GM21423 (cell line): ENCODE results near the gene PET117.
"Not testable (repeated sequence)": the region's sequence is repeated elsewhere in the genome, so short reads cannot be mapped to it uniquely, and the experiment has no call there.

Experiments
- ATAC-seq: cut with Tn5 transposase; IDR thresholded peaks from one replicate; pipeline ENCODE4 v1.9.1; 2021; ENCODE audit warnings: mild to moderate bottlenecking, moderate library complexity; ENCODE audit not compliant: unreplicated experiment

The PET117 gene, protein sequence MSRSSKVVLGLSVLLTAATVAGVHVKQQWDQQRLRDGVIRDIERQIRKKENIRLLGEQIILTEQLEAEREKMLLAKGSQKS

DNA sequence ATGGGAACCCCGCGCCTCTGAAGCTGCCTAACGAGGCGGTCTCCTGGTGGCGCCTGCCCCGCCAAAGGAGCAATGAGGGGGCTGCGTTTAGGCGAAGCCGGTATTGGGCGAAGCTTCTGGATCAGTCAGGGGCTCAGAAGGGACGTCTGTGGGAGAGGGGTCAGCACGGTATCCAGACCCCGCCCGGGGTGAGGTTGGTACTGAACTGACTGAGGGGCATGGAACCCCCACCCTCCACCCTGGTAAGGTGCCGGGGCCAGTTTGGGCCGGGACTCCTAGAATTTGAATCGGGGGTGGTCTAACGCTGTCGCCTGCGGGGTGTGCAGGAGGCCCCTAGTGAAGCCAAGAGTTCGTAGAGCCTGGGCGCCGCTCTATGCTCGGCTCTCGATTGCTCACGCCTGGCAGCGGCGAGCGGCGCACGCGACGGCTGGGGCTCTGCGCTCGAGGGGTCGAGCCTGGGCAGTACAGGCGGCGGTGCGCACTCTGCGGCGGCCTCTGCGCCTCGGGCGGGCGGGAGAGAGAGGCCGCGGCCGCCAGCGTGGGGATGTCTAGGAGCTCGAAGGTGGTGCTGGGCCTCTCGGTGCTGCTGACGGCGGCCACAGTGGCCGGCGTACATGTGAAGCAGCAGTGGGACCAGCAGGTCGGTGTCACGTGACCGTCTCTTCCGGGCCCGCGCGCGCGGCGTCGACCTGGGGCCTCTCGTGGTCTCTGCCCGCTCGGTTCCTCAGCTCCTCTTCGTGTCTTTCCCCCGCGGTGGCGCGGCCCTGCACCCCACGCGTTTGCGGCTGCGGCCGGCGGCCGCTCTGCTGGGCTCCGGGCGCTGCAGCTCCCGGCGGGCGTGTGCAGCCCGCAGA lies at the start of gene PET117, which contains the start of gene KAT14:
PET117 (plus strand) TSS at position 452 of the 854 bp plus-strand sequence; CDS start at position 545, 93 bp downstream.
KAT14 (plus strand) TSS at position 452 of the 854 bp plus-strand sequence. CDS start 4,798 bp downstream, outside the sequence.
- peak; percentile 84 for ATAC-seq

- not testable (repeated sequence) for ATAC-seq
These were observed 49.4 kb upstream of the PET117 start for GRCh38 chr20:18088298-18088697.

DNA sequence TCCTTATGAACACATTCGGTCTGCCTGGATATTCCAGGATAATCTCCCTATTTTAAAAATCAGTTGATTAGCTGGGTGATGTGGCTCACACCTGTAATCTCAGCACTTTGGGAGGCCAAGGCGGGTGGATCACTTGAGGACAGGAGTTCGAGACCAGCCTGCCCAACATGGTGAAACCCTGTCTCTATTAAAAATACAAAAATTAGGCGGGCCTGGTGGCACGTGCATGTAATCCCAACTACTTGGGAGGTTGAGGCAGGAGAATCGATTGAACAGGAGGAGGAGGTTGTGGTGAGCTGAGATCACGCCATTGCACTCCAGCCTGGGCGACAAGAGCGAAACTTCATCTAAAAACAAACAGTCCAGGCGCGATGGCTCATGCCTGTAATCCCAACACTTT lies 48.8 kb upstream of the PET117 start:
- ATAC-seq = not testable (repeated sequence)

- ATAC-seq = no peak
These were observed 47.6 kb upstream of the PET117 start for GRCh38 chr20:18090044-18090443.

GRCh38 chr20:18090477-18090876 lies 47.2 kb upstream of the PET117 start:
- ATAC-seq = no peak

DNA sequence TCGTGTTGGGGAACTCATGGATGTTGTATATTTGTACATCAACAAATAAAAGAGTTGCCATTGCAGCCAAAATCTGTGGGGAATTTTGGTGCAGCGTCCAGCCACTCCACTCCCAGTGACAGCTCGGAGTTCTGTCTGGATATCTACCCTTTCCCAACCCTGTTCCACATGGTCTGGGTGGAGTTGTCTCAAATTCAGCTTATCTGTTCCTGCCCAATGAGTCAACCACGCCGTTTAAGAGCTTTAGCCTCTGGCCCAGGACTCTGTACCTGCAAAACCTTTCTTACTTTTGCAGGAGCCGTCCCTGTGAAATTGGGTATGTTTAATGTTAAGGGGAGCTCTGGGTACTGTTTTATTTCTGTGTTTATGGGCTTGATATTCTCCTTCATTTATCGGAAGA lies 46.0 kb upstream of the PET117 start:
- no peak for ATAC-seq

DNA sequence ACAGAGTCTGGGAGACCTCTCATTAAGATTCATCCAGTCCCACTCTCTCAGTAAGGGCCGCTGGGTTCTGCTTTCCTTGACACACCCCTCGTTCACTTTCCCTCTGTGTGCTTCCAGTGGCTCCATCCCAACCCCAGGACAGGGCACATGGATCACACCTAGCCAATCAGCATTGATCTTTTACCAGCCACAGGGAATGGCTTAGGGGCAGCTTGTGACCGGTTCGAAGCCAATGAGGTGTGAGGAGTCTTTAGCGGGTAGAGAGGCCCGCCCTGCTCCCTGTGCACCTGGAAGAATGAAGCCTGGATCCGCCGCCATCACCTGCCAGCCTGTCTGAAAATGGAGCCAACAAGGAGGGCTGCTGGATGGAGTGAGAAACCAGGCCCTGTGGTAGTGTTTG lies 44.8 kb upstream of the PET117 start:
- ATAC-seq = no peak

DNA sequence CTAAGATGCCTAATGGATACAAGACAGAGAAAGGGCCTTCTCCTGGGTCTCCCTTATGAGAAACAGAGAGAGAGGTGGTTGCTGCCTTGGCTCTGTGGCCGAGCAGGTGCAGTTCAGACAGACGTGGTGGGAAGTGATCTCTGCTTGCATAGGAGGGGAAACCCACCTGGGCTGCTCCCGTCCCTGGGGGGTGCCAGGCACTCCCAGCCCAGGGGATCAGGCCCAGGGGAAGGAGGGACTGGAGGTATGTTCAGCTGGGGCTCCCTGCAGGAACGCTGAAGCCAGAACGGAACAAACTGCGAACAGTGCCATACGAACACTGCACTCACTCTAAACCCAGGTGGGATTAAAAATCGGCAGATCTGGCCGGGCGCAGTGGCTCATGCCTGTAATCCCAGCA lies 44.3 kb upstream of the PET117 start:
- ATAC-seq = no peak

- ATAC-seq = no peak
These were observed 43.5 kb upstream of the PET117 start for GRCh38 chr20:18094191-18094590.

DNA sequence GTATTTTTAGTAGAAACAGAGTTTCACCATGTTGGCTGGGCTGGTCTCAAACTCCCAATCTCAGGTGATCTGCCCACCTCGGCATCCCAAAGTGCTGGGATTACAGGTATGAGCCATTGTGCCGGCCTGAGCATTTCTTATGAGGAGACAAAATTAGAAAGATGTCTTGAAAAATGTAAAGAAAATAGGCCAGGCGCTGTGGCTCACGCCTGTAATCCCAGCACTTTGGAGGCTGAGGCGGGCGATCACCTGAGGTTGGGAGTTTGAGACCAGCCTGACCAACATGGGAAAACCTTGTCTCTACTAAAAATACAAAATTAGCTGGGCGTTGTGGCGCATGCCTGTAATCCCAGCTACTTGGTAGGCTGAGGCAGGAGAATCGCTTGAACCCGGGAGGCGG lies 37.1 kb upstream of the PET117 start:
- ATAC-seq = not testable (repeated sequence)

DNA sequence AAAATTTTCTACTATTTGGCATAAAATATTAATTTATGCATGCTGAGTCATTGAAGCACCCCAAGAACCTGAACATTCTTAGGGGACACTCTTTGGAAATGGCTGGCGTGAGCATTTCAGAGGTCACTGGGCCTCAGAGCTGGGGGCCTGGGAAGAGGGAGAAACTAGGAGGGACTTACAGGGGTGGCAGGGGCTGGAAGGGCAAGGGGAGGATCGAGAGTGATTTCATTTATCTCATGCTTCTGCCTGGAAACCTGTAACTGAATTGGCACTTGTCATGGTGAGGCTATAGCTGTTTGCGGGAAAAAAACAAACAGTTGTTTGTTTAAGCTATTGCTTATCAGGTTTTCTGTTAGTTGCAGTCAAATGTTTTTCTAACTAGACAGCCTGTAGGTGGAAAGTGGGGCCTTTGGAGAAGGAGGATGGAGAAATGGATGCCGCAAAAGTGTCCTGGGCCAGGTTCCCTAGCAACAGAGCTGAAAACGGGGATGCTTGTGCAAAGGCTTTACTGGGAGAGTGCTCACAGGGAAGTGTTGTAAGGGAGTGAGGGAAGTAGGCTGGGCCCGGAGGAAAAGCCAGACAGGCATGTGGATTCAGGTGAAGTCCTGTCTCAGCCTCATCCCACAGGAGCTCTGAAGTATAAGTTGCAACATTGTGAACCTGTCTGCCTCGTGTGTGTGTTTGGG lies 36.4 kb upstream of the PET117 start:
- ATAC-seq = no peak

- ATAC-seq = no peak
These were observed 34.2 kb upstream of the PET117 start for GRCh38 chr20:18103497-18103896.

DNA sequence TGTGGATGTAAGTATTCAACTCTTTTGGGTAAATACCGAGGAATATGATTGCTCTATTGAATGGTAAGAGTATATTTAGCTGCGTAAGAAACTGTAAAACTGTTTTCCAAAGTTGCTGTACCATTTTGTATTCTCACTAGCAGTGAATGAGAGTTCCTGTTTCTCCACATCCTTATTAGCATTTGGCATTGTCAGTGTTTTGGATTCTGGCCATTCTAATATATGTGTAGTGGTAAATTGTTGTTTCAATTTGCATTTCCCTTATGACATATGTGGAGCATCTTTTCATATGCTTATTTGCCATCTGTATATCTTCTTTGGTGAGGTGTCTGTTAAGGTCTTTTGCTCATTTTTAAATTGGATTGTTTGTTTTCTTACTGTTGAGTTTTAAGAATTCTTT lies 29.3 kb upstream of the PET117 start:
- no peak for ATAC-seq

DNA sequence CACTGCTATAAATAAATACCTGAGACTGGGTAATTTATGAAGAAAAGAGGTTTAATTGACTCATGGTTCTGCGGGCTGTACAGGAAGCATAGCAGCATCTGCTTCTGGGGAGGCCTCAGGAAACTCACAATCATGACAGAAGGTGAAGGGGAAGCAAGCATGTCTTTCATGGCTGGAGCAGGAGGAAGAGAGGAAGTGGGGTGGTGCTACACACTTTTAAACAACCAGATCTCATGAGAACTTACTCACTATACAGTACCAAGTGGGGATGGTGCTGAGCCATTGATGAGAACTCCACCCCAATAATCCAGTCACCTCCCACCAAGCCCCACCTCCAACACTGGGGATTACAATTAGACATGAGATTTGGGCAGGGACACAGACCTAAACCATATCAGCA lies 9.1 kb upstream of the PET117 start:
- not testable (repeated sequence) for ATAC-seq

DNA sequence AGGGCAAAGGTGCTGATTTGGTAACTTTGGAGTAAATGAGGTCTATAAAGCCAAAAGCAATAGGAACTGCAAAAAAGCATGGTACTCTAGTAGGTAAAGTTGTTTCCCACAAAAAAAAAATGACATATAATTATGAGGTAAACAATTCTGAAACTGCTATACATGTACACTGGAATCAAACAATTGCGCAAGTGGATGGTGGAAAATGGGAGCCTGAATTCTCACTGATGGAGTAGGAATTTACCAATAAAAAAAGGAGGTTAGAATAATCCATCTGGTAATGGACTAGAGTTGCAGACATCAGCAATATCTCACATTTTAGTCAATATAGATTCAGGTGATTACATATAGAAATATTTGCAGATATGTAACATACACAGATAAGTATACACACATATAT lies 5.0 kb upstream of the PET117 start:
- ATAC-seq = no peak

DNA sequence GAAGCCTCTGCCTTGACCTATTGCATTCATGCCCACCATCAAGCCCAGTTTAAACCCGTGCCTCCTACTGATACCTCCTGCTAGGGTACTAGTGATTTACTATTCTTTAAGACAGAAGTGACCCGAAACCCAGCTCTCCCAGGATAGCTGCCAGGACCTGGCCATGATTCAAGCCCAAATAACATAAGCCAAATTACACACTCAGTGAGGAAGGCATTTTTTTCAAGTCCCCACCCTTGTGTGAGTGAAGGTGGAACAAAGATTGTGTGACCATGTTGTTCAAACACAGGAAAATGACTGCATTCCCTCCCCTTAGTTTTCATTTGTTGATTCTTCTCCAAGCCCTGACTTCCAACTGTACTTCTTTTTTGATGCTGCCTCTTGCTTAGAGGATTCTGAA lies 3.7 kb upstream of the PET117 start:
- no peak for ATAC-seq

GRCh38 chr20:18138266-18138582 lies 561 bp downstream of the PET117 start:
- no peak for ATAC-seq

DNA sequence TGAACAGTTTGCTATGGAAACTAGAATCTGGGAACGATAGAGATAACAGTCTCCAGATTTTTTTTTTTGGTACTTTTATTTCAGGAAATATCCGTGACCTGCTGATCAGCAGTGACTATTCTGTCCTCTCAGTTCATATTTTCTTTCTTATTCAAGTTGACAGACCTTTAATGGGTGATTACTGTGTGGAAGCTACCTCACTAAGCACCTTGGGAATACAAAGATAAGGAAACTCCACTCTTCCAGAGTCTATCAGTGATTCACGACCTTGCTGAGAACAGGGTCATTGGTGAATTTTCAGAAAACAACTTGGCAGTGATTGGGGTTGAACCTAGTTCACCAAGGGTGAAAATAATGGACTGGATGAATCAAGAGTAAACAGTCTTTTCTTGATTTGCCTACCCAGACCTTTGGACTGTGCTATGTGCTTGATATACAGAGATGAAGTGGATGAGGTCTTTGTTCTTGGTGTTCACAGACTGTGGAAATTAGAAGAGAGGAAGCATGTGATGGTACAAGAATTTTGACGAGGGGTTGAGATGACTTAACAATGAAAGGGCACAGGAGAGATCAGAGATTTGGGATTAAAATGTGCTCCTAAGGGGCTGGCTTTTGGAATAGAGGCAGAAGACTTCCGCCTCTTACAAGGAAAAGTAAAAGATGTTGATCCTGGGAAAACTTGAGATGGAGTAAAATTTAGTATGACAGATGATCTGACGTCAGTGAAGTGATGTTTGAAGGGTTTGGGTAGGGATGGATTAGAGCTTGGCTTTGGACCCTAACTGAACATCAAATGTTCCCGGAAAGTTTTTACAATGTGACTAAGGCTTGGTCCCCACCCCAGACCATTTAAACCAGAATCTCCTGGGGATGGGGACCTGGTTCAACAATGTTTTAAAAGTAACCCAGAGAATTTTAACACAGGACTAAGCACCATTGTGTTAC lies 1.2 kb downstream of the PET117 start:
- no peak for ATAC-seq

DNA sequence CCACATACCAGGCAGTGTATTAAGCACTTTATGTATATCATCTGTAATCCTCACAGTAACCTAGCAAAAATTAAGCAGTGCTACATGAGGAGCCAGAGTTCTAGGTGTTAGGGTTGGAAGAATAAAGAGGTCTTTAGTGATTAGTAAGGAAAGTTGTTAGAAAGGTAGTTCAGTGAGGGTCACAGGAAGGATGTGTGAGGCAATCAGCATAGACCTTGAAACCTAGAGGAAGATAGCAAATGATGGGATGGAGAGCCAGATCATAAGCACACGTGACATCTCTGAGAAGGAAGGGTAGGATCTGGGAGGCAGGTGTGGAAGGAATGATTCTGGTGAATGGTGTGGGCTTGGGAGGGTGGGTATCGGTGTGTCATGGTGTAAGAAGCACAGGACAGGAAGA lies 2.2 kb downstream of the PET117 start:
- no peak for ATAC-seq

- no peak for ATAC-seq
These were observed 7.0 kb downstream of the PET117 start for GRCh38 chr20:18144541-18145099.

DNA sequence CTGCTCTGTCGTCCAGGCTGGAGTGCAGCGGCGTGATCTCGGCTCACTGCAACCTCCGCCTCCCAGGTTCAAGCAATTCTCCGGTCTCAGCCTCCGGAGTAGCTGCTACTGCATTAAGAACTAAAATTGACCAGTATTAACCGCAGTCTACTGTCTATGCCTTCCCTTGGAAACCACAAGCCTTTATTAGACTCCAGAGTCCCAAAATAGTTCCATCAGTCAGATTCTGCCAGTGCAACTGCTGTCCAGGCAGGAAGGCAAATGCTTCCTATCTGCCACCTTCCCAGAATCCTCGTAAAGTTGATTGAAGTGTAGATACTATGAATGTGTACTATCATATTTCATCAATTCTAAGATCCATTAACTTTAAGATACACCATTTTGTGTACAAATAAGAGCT lies 16.7 kb downstream of the PET117 start:
- ATAC-seq = no peak
